HCT116 (cell line): ENCODE measurements around the gene MT4. TPM values are rescaled to one million over a fixed set of nuclear protein-coding genes. Genes with fewer than 3 reads are reported as not detected.

ENCODE experiments used
- ATAC-seq: fragments of 200-7000 bp; cut with Tn5 transposase; 2 replicates; pipeline ENCODE4 v1.9.1; 2020; ENCODE audit warnings: mild to moderate bottlenecking, moderate library complexity
- BruUV-seq: library from RNA; stranded (reverse); fragments of 400-500 nt; replicated peaks from 2 replicates; lab custom pipeline; 2021; lab: Mats Ljungman, UMichigan
- CTCF ChIA-PET: fragments of 300-600 bp; sonication (Branson Sonifier 250); formaldehyde crosslinking; loops from one replicate; lab custom pipeline; 2021; ENCODE audit warnings: antibody characterized with exemption; lab: Charles Lee
- POLR2A ChIA-PET: fragments of 300-600, 350-600 bp; sonication (Branson Sonifier 250); formaldehyde crosslinking; loops from one replicate; lab custom pipeline; 2021; ENCODE audit warnings: antibody characterized with exemption; lab: Charles Lee
- RAD21 ChIA-PET, 2 experiments: fragments of 300-600 bp; sonication (Branson Sonifier 250); formaldehyde crosslinking; loops; one replicate each; lab custom pipeline; 2023; ENCODE audit warnings: low total read pairs in 2 of 2; ENCODE audit not compliant: uncharacterized antibody in 2 of 2, unreplicated experiment in 2 of 2, low non-redundant PET in 1 of 2; lab: Charles Lee
- DNase-seq: peaks from one replicate; pipeline ENCODE4 v3.0.0-alpha.2; 2010; ENCODE audit warnings: low read depth, low spot score
- H2AFZ ChIP-seq: fragments of 200-600 bp; shearing (Covaris generic), sonication (generic); 2 replicates; pipeline ENCODE4 v1.6.1; 2017; ENCODE audit warnings: low read depth, mixed run types, mixed read lengths, antibody characterized with exemption, low read length; ENCODE audit not compliant: poor library complexity, severe bottlenecking
- H3K27ac ChIP-seq: 2 replicates; pipeline ENCODE4 v1.5.1; 2012; ENCODE audit warnings: low read depth, low read length
- H3K27me3 ChIP-seq: fragments of 200-600 bp; sonication (generic); 2 replicates; pipeline ENCODE4 v1.6.1; 2016; ENCODE audit warnings: mixed run types, low read length, mixed read lengths; ENCODE audit not compliant: insufficient read depth
- H3K36me3 ChIP-seq, 2 experiments: fragments of 200-500 bp in 1 of 2; fragments of 200-600 bp in 1 of 2; sonication (Bioruptor generic) in 1 of 2; sonication (generic) in 1 of 2; 2 replicates each; pipeline versions ENCODE4 v1.5.1 to v1.6.1; 2014 to 2016; ENCODE audit warnings: low read length in 2 of 2, inconsistent platforms in 1 of 2, mixed read lengths in 1 of 2, mixed run types in 1 of 2; ENCODE audit not compliant: insufficient read depth in 2 of 2, control insufficient read depth in 1 of 2
- H3K4me1 ChIP-seq, 2 experiments: fragments of 200-600 bp in 1 of 2; sonication (generic) in 1 of 2; 2 replicates each; pipeline versions ENCODE4 v1.5.1 to v1.6.1; 2012 to 2017; ENCODE audit warnings: low read length in 2 of 2, inconsistent platforms in 1 of 2, mild to moderate bottlenecking in 1 of 2, mixed read lengths in 1 of 2, mixed run types in 1 of 2, moderate library complexity in 1 of 2; ENCODE audit not compliant: insufficient read depth in 2 of 2, control insufficient read depth in 1 of 2
- H3K4me2 ChIP-seq: fragments of 200-600 bp; sonication (generic); 2 replicates; pipeline ENCODE4 v1.6.1; 2017; ENCODE audit warnings: mixed run types, low read length, mixed read lengths
- H3K4me3 ChIP-seq, 2 experiments: fragments of 200-600 bp in 1 of 2; sonication (generic) in 1 of 2; replicated peaks in 1 of 2; 2 replicates each; pipeline ENCODE4 v1.5.1; 2011 to 2016; ENCODE audit warnings: low read length in 2 of 2, control low read depth in 1 of 2, low read depth in 1 of 2, mild to moderate bottlenecking in 1 of 2, mixed read lengths in 1 of 2, mixed run types in 1 of 2
- H3K79me2 ChIP-seq: fragments of 200-600 bp; sonication (generic); 2 replicates; pipeline ENCODE4 v1.6.1; 2017; ENCODE audit warnings: mild to moderate bottlenecking, mixed run types, low read length, moderate library complexity, mixed read lengths; ENCODE audit not compliant: insufficient read depth
- H3K9ac ChIP-seq: fragments of 200-600 bp; sonication (generic); 2 replicates; pipeline ENCODE4 v1.6.1; 2016; ENCODE audit warnings: low read length, mixed read lengths
- H3K9me2 ChIP-seq: fragments of 200-600 bp; sonication (generic), shearing (Covaris generic); 2 replicates; pipeline ENCODE4 v1.6.1; 2017; ENCODE audit warnings: mixed run types, mild to moderate bottlenecking, moderate library complexity; ENCODE audit not compliant: insufficient read depth
- H3K9me3 ChIP-seq, 2 experiments: fragments of 200-500 bp in 1 of 2; fragments of 200-600 bp in 1 of 2; sonication (Bioruptor generic) in 1 of 2; sonication (generic) in 1 of 2; 2 replicates each; pipeline ENCODE4 v1.6.1; 2014 to 2017; ENCODE audit warnings: low read length in 2 of 2, mixed read lengths in 2 of 2, inconsistent platforms in 1 of 2, low read depth in 1 of 2, mild to moderate bottlenecking in 1 of 2, mixed run types in 1 of 2, moderate library complexity in 1 of 2; ENCODE audit not compliant: control insufficient read depth in 1 of 2, insufficient read depth in 1 of 2
- H4K20me1 ChIP-seq: fragments of 200-600 bp; sonication (generic), shearing (Covaris generic); 2 replicates; pipeline ENCODE4 v1.6.1; 2017; ENCODE audit warnings: mixed run types, mild to moderate bottlenecking, moderate library complexity; ENCODE audit not compliant: insufficient read depth
- CEBPB ChIP-seq: IDR thresholded peaks from 2 replicates; pipeline ENCODE4 v1.6.1; 2012; ENCODE audit warnings: low read depth
- FOSL1 ChIP-seq: IDR thresholded peaks from 2 replicates; pipeline ENCODE4 v1.6.1; 2012; ENCODE audit warnings: low read depth
- JUND ChIP-seq: IDR thresholded peaks from 2 replicates; pipeline ENCODE4 v1.6.1; 2012
- SIN3A ChIP-seq: IDR thresholded peaks from 2 replicates; pipeline ENCODE4 v1.6.1; 2012; ENCODE audit warnings: low read depth
- SP1 ChIP-seq: IDR thresholded peaks from 2 replicates; pipeline ENCODE4 v1.6.1; 2012; ENCODE audit warnings: low read depth
- YY1 ChIP-seq: IDR thresholded peaks from 2 replicates; pipeline ENCODE4 v1.6.1; 2011; ENCODE audit warnings: low read length, low read depth, moderate library complexity, mild to moderate bottlenecking; ENCODE audit not compliant: insufficient replicate concordance; ENCODE audit errors: extremely low read depth
- ZNF274 ChIP-seq: fragments of 200-500 bp; sonication (Bioruptor generic); IDR thresholded peaks from 2 replicates; pipeline ENCODE4 v1.6.1; 2014; ENCODE audit warnings: mild to moderate bottlenecking, low read depth, low read length, inconsistent platforms
- intact Hi-C: fragments of 100-400 bp; cut with micrococcal nuclease; formaldehyde crosslinking; loops from 2 replicates; pipeline ENCODE4 v1.10.0; 2022
- total RNA-seq: library from RNA; stranded (reverse); gene quantifications from one replicate; pipeline ENCODE4 v1.2.1, GENCODE V29; 2021; ENCODE audit not compliant: unreplicated experiment
- TF ChIP-seq, protein P1 (sequence below), 3 experiments: fragments of 200-600 bp in 1 of 3; sonication (generic) in 1 of 3; IDR thresholded peaks in 2 of 3; conservative IDR thresholded peaks in 1 of 3; 2 replicates each; pipeline ENCODE4 v1.5.1; 2012 to 2017; ENCODE audit warnings: low read depth in 2 of 3, low read length in 2 of 3, antibody characterized with exemption in 1 of 3, borderline replicate concordance in 1 of 3, control low read depth in 1 of 3, mild to moderate bottlenecking in 1 of 3, mixed read lengths in 1 of 3, mixed run types in 1 of 3, moderate library complexity in 1 of 3; ENCODE audit not compliant: insufficient read depth in 1 of 3
- TF ChIP-seq, protein P2 (sequence below): IDR thresholded peaks from 2 replicates; pipeline ENCODE4 v1.6.1; 2012
- TF ChIP-seq, protein P3 (sequence below): IDR thresholded peaks from 2 replicates; pipeline ENCODE4 v1.6.1; 2012
- TF ChIP-seq, protein P4 (sequence below): IDR thresholded peaks from 2 replicates; pipeline ENCODE4 v1.6.1; 2011; ENCODE audit warnings: mild to moderate bottlenecking, low read length, moderate library complexity; ENCODE audit not compliant: insufficient replicate concordance; ENCODE audit errors: extremely low read depth

MT4 gene
- total RNA-seq, 1 experiment from 2014 or later: not detected

DNA sequence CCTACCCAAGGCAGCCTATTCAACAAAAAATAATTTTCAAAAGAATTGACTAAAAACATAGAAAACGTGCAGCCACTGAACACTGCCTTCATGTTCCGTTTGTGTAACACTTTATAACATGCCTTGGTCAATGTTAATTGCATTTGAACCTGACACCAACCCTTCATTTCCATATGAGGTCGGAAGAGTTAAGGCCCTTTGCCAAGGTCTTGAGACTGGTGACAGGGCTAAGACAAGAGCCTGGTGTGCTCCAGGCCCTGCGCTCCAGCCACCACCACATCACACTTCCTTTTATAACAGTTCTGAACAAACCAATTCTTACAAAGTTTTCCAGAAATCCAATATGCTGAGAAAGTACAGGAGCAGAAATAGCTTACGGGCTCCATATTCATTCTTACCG is 49.2 kb upstream of the MT4 start:
- H2AFZ ChIP-seq: no peak overlapping the region
- H3K9ac ChIP-seq: no peak overlapping the region
- POLR2A ChIA-PET: no interaction called here
- H3K4me1 ChIP-seq: peaks cover 21 to 28% of the 10 kb centered on the region in 2 experiments
- CTCF ChIA-PET: interaction anchor here (0.9 kb wide), 1 partner anchor 186 kb away, joined by 3 read pairs; no protein-coding TSS in a partner anchor
- no peak overlapping the region for H3K27ac ChIP-seq
- no peaks in the 10 kb centered on the region for H3K9me2 ChIP-seq
- ATAC-seq (no peak), DNase-seq (no peak)
- RAD21 ChIA-PET: no interaction called here
- no peaks in the 10 kb centered on the region for H3K27me3 ChIP-seq
- TF ChIP-seq FOSL1 (no peak), YY1 (no peak)
- TF ChIP-seq, protein P1, sequence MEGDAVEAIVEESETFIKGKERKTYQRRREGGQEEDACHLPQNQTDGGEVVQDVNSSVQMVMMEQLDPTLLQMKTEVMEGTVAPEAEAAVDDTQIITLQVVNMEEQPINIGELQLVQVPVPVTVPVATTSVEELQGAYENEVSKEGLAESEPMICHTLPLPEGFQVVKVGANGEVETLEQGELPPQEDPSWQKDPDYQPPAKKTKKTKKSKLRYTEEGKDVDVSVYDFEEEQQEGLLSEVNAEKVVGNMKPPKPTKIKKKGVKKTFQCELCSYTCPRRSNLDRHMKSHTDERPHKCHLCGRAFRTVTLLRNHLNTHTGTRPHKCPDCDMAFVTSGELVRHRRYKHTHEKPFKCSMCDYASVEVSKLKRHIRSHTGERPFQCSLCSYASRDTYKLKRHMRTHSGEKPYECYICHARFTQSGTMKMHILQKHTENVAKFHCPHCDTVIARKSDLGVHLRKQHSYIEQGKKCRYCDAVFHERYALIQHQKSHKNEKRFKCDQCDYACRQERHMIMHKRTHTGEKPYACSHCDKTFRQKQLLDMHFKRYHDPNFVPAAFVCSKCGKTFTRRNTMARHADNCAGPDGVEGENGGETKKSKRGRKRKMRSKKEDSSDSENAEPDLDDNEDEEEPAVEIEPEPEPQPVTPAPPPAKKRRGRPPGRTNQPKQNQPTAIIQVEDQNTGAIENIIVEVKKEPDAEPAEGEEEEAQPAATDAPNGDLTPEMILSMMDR (IDR thresholded peaks at IDR 0.05 in 2 of 3, conservative IDR thresholded peaks at IDR 0.05 in 1 of 3; ENCODE audit: borderline replicate concordance in 1 of 3, insufficient read depth in 1 of 3, low read depth in 2 of 3, low read length in 2 of 3): no peak
- TF ChIP-seq, protein P2, sequence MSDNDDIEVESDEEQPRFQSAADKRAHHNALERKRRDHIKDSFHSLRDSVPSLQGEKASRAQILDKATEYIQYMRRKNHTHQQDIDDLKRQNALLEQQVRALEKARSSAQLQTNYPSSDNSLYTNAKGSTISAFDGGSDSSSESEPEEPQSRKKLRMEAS: no peak
- no peak overlapping the region for H3K4me3 ChIP-seq
- no peaks in the 10 kb centered on the region for H3K79me2 ChIP-seq
- intact Hi-C loops: loop anchor here (2.0 kb wide), 1 partner anchor 85 kb away; no protein-coding TSS in a partner anchor
- BruUV-seq: no TSS peak
- no peaks in the 10 kb centered on the region for H4K20me1 ChIP-seq
- no peak overlapping the region for H3K4me2 ChIP-seq
- no peaks in the 10 kb centered on the region for H3K36me3 ChIP-seq
- no peaks in the 10 kb centered on the region for H3K9me3 ChIP-seq

DNA sequence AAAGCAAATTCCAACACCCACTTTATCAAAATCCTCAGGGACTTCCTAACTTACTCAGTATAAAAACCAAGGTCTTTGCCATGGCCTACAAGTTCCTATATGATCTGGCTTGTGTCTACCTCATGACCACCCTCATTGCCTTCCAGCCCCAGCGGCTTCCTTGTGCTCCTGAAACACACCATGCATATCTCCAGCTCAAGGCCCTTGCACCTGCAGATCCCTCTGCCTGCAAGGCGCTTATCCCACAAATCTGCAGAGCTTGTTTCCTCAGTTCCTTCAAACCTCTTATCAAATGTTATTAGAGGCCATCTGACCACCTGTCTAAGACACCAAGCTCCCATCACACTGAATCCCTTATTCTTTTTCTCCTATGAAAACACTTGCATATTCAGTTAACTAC is 47.7 kb upstream of the MT4 start:
- ATAC-seq: no peak

More for the DNA sequence above, 47.7 kb upstream of the MT4 start:
- Histone ChIP-seq H3K4me3 (no peak overlapping the region), H2AFZ (no peak overlapping the region), H4K20me1 (no peaks in the 10 kb centered on the region), H3K27ac (no peak overlapping the region), H3K9ac (no peak overlapping the region), H3K36me3 (no peaks in the 10 kb centered on the region), H3K9me3 (no peaks in the 10 kb centered on the region), H3K4me1 (peaks cover 21 to 29% of the 10 kb centered on the region in 2 experiments), H3K27me3 (no peaks in the 10 kb centered on the region), H3K4me2 (no peak overlapping the region), H3K79me2 (no peaks in the 10 kb centered on the region), H3K9me2 (no peaks in the 10 kb centered on the region)
- CTCF ChIA-PET: interaction anchor here (1.2 to 1.5 kb wide), 2 partner anchors 86 to 185 kb away, joined by 3 to 4 read pairs; no protein-coding TSS in a partner anchor
- POLR2A ChIA-PET: no interaction called here
- no peak for DNase-seq
- intact Hi-C loops: no loop called here
- no peak for TF ChIP-seq CEBPB
- TF ChIP-seq, protein P3, sequence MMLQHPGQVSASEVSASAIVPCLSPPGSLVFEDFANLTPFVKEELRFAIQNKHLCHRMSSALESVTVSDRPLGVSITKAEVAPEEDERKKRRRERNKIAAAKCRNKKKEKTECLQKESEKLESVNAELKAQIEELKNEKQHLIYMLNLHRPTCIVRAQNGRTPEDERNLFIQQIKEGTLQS: no peak
- no peak for TF ChIP-seq JUND
- TF ChIP-seq ZNF274: no peak
- no peak for TF ChIP-seq SP1
- TF ChIP-seq, protein P4, sequence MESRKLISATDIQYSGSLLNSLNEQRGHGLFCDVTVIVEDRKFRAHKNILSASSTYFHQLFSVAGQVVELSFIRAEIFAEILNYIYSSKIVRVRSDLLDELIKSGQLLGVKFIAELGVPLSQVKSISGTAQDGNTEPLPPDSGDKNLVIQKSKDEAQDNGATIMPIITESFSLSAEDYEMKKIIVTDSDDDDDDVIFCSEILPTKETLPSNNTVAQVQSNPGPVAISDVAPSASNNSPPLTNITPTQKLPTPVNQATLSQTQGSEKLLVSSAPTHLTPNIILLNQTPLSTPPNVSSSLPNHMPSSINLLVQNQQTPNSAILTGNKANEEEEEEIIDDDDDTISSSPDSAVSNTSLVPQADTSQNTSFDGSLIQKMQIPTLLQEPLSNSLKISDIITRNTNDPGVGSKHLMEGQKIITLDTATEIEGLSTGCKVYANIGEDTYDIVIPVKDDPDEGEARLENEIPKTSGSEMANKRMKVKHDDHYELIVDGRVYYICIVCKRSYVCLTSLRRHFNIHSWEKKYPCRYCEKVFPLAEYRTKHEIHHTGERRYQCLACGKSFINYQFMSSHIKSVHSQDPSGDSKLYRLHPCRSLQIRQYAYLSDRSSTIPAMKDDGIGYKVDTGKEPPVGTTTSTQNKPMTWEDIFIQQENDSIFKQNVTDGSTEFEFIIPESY: no peak
- TF ChIP-seq SIN3A: no peak
- RAD21 ChIA-PET: no interaction called here
- TSS peak; percentile 4 for BruUV-seq
